NCI-H748 treated with DMSO at 0.1 percent for 48 hours (cell line): Measurements from ENCODE around the gene TEX51.

Experiments used
- DNase-seq: peaks from one replicate; lab custom pipeline; 2025; lab: John Stamatoyannopoulos, UW

TEX51 gene

DNA sequence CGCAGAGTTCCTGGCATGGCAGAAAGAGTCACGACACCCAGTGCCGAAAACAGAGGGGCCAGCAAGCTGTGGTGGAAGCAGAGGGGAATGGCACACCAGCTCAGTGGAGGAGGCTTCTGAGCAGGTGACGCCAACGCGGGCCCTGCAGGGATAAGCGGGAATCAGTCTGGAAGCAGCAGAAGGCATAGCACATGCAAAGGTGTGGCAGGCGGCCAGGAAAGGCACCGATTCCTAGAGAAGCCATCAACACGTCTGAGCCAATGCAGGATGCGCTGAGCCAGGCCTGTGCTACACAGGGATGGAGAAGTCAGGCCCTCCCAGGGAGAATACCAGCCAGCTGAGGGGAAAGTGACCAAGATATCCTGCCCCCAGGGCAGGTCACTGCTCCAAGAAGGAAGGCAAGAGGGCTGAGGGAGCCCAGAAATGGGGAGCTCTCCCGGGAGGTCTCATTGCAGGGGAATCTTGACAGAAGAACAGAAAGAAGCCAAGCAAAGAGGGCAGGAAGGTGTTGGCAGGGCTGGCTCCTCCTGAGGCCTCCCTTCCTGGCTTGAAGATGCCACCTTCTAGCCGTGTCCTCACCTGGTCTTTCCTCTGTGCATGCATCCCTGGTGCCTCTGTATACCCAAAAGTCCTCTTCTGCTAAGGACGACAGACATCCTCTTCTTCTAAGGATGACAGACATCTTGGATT lies 16.3 kb downstream of the TEX51 start:
- DNase-seq: no peak

DNA sequence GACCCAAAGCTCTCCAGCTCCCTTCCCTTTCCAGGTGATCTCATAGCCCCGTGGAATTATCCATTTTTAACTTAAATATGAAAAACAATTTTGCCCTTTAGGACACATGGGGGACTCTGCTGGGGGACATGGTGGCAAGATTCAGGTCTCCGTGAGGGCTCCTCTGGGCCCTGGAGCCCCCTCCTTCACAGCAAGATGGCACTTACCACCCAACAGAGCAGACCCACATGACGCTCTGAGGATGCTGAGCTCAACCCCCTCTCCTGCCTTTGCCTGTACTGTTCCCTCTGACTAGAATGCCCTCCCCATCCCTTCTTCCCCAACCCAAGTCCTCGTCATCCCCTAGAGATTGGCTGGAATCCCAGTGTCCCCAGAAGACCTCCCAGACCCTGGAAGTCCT lies 17.2 kb downstream of the TEX51 start:
- no peak for DNase-seq

DNA sequence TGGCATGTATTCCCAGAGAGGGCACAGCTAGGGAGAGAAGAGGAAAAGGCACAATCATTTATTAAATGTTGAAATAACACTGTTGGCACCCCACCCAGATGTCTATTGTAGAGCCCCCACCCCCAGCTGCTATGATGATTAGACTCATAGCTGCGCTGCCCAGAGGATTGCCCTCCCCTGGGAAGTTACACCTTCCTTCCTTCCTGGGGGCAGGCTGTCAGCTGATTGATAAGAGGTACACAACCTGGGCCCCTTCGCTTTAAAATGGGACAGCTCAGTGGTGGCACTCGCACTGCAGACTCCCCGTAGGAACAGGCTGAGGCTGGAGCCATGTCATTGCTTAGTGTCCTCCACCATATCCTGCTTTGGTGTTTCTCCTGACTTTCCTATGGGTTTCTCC lies 18.1 kb downstream of the TEX51 start:
- no peak for DNase-seq

DNA sequence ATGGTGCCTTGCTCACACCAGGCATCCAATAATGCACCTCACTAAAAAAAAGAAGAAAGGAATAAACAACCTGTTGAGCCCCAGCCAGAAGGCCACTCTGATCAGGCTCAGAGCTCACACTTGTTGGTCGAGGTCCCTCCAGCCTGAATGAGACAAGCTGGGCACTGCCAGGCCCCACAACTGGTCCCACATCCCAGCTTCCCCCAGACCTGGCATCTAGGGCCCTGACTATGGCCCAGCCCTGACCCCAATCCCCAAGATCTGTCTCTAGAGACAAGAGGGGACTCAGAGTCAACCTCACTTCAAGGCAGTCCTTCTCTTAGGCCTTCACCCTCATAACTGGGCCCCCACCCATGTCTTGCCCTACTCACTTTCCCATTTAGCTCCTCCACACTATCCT lies 22.4 kb downstream of the TEX51 start:
- DNase-seq: no peak

DNA sequence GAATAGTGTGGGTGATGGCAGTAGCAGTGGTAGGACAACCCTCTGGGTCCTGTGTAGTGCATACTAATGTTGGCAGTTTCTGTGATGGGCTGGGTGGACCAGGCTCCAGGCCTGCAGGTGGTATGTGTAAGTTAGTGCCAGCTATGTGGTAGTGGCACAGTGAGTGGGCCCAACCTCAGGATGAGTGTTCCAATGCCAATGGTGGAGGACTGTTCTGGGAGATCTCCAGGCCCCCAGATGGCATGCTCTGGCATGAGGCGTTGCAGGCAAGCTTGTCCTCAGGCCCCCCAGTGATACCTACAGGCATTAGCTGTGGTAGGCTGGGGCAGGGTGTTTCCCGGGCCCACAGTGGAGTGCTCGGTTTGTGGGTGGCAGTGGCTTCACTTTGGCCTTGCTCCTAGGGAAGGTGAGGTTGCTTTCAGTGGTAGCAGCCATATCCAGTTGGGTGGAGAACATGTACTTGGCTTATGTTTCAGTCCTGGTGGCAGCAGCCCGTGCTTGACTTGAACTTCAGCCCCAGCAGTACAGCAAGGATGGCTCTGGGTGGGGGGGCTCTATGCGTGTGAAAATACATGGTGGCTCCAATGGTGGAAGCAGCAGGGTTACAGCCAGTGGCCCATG lies 32.4 kb downstream of the TEX51 start:
- DNase-seq: no peak

DNA sequence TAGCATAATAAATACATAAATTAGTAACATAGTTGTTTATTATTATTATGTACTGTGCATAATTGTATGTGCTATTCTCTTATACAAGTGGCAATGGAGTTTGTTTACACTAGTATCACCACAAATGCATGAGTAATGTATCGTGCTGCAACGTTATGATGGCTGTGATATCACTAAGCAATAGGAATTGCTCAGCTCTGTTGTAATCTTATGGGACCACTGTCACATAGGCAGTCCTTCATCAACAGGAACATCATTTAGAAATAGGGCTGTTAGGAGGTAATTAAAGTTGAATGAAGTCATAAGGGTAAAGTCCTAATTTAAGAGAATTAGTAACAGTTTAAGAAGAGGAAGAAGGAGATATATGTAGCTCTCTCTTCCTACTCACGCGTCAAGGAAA lies 33.8 kb downstream of the TEX51 start:
- no peak for DNase-seq

DNA sequence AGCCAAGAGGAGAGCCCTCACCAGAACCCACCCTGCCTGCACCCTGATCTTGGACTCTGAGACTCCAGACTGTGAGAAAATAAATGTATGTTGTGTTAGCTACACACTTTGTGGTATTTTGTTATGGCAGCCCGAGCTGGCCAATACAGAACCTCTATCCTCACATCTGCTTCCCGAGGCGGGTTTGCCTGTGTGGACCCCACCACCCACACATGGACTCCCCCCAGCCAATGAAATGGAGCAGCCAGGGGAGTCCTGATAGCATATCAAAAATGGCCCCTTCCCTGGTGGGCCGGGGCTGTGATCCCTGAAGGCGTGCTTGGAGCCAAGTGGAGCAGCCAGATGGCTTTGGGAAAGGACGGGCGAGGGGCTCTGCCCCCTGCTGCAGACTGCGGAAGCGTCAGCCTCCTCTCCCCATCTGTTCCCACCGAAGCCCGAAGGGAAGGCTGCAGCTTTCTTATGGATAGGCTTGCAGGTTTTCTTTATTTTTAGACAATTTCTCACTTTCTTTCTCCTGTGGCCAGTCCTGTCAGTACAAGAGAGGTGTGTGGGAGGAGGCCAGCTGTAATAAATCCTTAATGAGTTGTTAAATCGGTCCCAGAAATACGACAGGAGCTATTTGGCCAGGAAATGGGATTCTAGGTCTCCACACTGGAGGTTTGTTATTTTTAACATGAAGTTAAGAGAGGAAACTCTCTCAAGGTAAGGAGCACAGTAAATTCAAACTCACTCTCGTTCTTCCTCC lies 34.4 kb downstream of the TEX51 start:
- DNase-seq: no peak

DNA sequence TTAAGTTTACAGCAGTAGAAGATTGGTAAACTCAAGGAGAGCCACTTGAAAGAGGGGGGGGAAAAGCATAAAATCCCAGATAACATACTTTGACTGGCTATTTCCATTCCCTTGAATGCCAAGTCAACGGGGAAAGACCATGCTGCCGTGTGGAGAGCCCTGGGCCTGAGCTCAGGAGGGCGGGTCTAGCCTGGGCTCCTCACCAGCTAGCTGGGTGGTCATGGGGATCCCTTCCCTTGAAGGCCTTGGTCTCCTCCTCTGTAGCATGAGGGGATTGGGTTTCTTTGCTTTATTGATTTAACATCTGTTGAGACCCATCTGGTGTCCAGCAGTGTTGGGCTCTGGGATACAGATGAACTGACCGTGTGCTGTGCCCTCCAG lies 35.0 kb downstream of the TEX51 start:
- no peak for DNase-seq

DNA sequence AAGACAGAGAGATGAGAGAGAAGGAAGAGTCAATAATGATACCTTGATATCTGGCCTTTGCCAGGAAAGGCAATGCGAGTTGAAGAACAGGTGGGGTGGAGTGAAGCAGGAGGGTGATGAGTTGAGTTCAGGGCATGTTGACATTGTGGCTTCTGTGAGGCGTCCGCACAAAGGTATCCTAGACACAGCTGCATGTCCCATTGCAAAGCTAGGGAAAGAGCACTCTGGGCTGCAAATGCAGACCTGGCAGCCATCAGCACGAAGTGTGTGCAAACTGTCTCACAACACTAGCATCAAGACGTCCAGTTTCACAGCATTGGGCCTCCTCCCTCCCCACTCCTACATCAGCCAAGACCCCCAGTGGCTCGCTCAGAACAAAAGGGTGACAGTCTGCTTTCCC lies 36.1 kb downstream of the TEX51 start:
- DNase-seq: no peak

DNA sequence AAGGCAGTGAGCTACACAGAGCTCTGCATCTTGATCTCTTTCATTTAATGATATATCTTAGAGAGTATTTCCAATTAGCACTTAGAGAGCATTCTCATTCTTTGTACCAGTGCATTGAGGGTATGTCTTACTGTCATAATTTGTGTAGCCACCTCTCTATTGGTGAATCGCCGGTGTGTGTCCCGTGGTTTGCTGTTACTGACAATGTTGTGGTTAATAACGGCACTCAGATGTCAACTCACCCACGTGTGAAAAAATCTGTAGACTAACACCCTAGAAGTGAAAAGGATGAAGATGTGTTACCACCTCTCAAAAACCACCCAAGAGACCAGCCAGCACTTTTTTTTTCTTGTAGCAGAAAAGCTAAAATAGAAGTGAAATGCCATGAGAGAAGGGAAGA lies 37.1 kb downstream of the TEX51 start:
- DNase-seq: no peak

DNA sequence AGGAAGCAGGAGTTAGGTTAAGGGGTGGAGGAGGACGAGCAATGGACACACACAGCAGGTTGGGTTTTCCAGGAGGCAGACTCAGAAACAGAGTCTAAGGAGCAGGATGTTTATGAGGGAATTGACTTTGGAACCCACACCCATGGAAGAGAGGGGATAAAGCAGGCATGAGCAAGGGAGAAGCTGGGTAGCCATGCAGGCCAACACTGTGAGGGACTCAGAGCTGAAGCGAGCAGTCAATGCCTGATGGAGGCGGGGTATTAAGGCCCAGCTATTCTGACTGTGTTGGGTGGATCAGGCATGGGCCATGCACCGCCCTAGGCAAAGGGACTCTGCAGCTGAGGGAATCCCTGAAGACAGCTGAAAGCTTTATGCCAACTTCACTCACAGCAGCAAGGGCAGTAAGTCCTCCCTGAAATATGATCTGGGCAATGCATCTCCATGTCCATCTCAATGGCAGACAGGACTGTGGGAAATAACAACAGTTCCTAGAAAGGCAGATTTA lies 37.6 kb downstream of the TEX51 start:
- no peak for DNase-seq

DNA sequence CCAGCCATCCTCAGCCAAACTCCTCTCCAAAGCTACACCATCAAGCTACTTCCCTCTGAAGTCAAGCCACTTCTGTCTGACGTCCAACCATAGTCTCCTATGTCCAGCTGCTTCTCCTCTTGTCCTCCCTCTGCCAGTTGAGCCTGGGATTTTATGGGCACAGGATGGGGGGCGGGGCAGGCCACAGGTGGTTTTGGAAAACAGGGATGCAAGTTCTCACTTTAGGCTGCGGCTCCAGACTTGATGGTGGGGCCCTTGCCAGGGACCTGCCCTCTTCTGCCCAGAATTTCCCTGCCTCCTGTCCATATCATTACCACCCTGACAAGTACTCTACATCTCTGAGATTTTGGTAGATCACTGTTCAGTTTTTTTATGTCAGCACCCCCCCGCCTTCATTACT lies 41.6 kb downstream of the TEX51 start:
- no peak for DNase-seq

DNA sequence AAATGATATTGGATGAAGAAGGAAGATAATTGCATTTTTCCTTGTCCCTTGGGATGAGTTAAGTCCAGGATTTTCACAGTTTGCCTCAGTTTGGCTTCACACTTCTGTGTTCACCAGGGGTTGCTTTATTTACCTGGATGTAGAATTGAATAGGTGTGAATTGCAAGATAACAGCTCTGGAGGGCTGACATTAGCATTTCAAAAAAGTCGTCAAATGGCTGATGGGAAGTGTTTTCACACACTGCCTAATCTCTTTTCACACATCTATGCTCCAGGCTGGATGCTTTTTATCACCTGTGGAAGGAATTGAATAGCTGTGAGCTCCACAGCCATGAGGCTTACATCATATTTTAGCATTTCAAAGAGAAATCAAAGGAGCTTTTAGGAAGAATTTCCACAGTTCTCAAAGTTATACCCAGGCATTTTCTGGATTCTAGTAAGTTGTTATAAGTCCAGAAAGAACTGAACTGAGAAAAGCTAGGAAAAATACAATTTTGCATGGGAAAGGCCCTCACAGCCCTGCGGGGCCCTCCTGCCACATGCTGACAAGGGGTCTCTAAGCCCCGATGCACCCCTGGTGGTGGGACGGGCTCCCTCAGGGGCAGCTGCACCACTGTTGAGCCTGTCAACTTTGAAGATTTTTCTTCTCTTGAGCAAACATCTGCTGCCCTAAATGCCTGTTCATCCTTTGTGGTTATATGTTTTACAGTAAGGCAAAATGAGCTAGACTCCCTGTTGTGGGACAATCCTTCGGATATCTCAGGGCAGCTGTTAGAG lies 43.9 kb downstream of the TEX51 start:
- DNase-seq: no peak

DNA sequence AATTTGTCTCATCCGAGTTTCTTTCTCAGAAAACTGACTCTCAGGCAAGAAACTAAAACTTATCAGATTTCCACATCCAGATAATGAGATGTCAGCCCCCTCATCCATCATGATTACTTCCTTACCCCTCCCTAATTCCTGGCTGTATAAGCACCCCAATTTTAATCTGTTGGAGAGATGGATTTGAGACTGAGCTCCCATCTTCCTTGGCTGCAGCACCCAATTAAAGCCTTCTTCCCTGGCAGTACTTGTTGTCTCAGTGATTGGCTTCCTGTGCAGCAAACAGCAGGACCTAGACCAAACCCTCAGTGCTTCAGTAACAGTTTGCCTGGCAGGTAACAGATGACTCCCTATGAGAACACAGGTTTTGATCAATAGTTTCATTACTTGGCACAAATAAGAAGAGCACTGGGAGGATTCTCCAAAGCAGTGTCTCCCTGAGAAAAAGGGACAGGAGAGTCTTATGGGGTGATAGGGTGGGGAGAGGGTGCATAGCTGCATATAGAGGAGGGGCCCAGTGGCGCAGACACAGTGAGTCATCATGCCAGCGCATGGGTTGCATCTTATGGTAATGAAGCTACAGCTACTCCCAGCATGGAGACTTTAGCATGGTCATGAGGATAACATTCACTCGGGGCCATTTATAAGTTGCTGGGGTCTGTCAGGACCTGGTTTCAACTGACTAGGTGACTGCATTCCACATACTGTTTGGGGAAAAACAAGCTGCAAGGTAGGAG lies 45.1 kb downstream of the TEX51 start:
- no peak for DNase-seq

DNA sequence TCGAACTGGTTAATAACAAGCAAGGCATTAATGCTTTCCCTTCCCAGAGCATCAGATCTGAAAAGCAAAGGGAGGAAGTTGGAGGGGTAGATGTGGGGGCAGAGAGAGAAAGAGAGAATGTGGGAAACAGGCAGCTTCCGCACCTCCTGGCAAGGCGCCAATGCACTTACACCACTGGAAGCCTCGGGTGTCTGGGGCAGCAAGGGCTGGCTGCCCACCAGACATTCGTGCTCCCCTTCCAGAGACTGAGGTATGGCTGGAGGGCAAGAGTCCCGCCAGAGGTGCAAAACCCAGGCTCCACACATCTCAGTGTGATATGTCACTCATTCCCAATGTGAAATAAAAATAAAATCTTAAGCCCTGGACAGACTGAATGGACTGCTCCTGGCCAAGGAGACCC lies 46.4 kb downstream of the TEX51 start:
- DNase-seq: no peak

DNA sequence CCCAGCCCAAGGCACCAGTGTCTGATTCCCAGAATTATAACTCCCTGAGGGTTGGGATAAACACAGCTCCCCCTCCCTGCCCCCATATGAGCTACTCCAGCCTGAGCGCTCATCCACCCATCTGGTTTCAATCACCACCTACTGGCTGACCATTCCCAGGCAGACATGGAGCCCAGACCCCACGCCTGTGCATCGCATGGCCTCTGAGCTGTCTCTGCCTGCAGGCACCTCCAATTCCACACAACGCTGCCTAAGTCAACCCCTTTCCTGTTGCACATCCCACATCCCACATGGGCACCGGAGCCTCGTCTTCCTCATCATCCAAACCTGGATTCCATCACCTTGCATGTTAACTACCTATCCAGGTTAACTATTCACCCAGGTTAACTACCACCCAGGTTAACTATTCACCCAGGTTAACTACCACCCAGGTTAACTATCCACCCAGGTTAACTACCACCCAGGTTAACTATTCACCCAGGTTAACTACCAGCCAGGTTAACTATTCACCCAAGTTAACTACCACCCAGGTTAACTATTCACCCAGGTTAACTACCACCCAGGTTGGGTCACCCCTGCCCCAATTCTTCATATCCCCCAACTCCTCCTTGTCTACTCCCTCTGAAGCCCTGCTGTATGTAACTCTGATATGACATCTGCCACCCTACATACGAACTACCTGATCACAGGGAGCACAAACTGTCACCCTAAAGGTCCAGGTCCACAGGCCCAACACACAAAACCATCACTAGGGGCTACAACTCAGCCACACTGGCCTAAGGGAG lies 47.8 kb downstream of the TEX51 start:
- no peak for DNase-seq

DNA sequence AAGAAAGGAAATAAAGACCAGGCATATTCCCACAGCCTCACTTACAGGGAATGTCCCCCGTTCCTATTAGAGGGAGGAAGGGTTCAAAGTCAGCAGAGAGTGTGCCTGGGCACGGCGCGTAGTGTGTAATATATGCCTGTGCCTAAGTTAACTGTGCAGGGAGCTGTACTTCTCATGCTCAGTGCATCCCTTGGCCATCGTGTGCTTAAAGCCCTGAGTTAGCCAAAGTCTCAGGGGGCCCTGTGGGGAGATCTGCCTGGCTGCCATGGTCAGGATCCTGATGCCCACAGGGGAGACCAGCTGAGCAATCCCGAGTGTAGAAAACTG lies 48.4 kb downstream of the TEX51 start:
- DNase-seq: no peak

DNA sequence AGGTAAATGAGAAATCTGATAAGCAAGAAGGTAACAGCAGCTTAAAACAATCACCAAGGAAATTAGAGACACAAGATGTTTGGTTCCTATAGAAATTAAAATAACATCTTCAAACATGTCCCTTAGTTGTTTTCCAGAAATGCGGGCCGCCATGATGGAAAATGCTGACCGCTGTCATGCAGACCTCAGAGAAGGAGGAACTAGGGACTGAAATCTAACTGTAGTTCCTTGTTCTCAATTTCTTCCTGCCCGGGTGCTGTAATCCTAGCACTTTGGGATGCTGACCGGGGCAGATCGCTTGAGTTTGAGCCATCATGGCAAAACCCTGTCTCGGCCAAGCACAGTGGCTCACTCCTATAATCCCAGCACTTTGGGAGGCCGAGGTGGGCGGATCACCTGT lies 51.1 kb downstream of the TEX51 start:
- DNase-seq: no peak

DNA sequence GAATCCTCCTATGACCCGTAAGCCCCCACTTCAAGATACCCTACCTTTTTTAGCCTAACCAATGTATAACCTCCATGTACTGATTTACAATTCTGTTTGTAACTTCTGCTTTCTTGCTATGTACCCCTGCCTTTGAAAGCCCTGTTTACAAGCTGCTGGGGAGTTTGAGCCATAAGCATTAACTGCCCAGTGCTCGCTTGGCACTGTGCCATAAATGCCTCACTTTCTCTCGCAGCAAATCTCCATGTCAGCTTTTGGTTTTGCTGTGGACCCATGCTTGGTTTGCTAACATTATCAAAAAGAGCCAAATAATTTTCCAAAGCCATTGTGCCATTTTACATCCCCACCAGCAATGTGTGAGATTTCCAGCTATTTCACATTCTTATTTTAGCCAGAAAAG lies 51.8 kb downstream of the TEX51 start:
- no peak for DNase-seq
